ENCODE data around the gene SHB.

DNA sequence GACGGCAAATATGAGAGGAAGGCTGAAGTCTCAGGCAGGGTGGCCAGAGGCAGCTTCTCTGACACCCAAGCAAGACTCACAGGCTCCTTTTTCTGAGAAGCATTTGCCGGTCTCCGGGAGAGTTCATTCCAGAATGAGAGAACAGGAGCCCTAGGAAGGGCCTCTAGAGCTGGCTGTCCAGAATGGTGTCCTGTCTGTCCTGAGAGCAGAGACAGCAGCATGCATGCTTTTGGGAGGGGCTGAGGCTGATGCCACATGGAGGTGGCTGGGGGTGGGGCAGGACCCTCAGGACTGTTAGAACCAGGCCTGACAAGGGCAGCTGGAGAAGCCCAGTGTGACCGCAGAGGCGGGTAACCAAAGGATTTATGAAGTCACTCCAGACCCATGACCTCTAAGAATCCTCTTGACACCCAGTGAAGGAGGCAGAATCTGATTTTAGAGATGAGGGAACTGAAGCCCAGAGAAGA is 60.0 kb downstream of the SHB start:
- no peak for TF ChIP-seq GTF2I (CRISPR knock-in tag; conservative IDR thresholded peaks at IDR 0.05)
- TF ChIP-seq, protein P1, sequence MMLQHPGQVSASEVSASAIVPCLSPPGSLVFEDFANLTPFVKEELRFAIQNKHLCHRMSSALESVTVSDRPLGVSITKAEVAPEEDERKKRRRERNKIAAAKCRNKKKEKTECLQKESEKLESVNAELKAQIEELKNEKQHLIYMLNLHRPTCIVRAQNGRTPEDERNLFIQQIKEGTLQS (CRISPR knock-in tag; conservative IDR thresholded peaks at IDR 0.05), result no peak
- TF ChIP-seq, protein P2, sequence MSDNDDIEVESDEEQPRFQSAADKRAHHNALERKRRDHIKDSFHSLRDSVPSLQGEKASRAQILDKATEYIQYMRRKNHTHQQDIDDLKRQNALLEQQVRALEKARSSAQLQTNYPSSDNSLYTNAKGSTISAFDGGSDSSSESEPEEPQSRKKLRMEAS (CRISPR knock-in tag; IDR thresholded peaks at IDR 0.05), result no peak
- TF ChIP-seq, protein P3, sequence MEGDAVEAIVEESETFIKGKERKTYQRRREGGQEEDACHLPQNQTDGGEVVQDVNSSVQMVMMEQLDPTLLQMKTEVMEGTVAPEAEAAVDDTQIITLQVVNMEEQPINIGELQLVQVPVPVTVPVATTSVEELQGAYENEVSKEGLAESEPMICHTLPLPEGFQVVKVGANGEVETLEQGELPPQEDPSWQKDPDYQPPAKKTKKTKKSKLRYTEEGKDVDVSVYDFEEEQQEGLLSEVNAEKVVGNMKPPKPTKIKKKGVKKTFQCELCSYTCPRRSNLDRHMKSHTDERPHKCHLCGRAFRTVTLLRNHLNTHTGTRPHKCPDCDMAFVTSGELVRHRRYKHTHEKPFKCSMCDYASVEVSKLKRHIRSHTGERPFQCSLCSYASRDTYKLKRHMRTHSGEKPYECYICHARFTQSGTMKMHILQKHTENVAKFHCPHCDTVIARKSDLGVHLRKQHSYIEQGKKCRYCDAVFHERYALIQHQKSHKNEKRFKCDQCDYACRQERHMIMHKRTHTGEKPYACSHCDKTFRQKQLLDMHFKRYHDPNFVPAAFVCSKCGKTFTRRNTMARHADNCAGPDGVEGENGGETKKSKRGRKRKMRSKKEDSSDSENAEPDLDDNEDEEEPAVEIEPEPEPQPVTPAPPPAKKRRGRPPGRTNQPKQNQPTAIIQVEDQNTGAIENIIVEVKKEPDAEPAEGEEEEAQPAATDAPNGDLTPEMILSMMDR (IDR thresholded peaks at IDR 0.05), result no peak
- TF ChIP-seq, protein P4, sequence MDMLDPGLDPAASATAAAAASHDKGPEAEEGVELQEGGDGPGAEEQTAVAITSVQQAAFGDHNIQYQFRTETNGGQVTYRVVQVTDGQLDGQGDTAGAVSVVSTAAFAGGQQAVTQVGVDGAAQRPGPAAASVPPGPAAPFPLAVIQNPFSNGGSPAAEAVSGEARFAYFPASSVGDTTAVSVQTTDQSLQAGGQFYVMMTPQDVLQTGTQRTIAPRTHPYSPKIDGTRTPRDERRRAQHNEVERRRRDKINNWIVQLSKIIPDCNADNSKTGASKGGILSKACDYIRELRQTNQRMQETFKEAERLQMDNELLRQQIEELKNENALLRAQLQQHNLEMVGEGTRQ (CRISPR knock-in tag; IDR thresholded peaks at IDR 0.05), result no peak
- TF ChIP-seq SMAD3 (CRISPR knock-in tag; IDR thresholded peaks at IDR 0.05; ENCODE audit: borderline replicate concordance), result no peak
- TF ChIP-seq, protein P5, sequence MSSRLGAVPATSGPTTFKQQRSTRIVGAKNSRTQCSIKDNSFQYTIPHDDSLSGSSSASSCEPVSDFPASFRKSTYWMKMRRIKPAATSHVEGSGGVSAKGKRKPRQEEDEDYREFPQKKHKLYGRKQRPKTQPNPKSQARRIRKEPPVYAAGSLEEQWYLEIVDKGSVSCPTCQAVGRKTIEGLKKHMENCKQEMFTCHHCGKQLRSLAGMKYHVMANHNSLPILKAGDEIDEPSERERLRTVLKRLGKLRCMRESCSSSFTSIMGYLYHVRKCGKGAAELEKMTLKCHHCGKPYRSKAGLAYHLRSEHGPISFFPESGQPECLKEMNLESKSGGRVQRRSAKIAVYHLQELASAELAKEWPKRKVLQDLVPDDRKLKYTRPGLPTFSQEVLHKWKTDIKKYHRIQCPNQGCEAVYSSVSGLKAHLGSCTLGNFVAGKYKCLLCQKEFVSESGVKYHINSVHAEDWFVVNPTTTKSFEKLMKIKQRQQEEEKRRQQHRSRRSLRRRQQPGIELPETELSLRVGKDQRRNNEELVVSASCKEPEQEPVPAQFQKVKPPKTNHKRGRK (CRISPR knock-in tag; IDR thresholded peaks at IDR 0.05; ENCODE audit: borderline replicate concordance), result no peak
- TF ChIP-seq FOXP1 (CRISPR knock-in tag; IDR thresholded peaks at IDR 0.05; ENCODE audit: borderline replicate concordance), result no peak
- TF ChIP-seq ZNF263 (CRISPR knock-in tag; IDR thresholded peaks at IDR 0.05; ENCODE audit: low read depth), result no peak
- no peak for TF ChIP-seq RELA (CRISPR knock-in tag; IDR thresholded peaks at IDR 0.05; ENCODE audit: borderline replicate concordance)

Measured in WTC11 (cell line).